Neural cell (in vitro differentiated cells): ENCODE measurements around the gene SCN4B. TPM values are rescaled to one million over a fixed set of nuclear protein-coding genes. Genes with fewer than 3 reads are reported as not detected.

ENCODE experiments used
- H2AFZ ChIP-seq: fragments of 200-600, 300-800 bp; sonication (generic), shearing (Covaris generic); 2 replicates; pipeline ENCODE4 v1.6.0; 2014; ENCODE audit warnings: low read depth, mild to moderate bottlenecking, antibody characterized with exemption, low read length, moderate library complexity
- H3F3A ChIP-seq: fragments of 200-600 bp; shearing (Covaris generic); 2 replicates; pipeline ENCODE4 v1.6.1; 2016; ENCODE audit warnings: mild to moderate bottlenecking, moderate library complexity, mixed read lengths, antibody characterized with exemption, low read length; ENCODE audit not compliant: insufficient read depth, poor library complexity, severe bottlenecking
- H3K27ac ChIP-seq: fragments of 200-600, 300-800 bp; sonication (generic), shearing (Covaris generic); 2 replicates; pipeline ENCODE4 v1.5.1; 2014; ENCODE audit warnings: mild to moderate bottlenecking, low read length, moderate library complexity
- H3K27me3 ChIP-seq: fragments of 300-800, 200-600 bp; sonication (generic), shearing (Covaris generic); 2 replicates; pipeline ENCODE4 v1.6.0; 2014; ENCODE audit warnings: mild to moderate bottlenecking, low read depth, low read length, moderate library complexity; ENCODE audit not compliant: insufficient read depth
- H3K36me3 ChIP-seq: fragments of 300-800, 200-600 bp; sonication (generic), shearing (Covaris generic); 2 replicates; pipeline ENCODE4 v1.5.1; 2014; ENCODE audit warnings: mild to moderate bottlenecking, antibody characterized with exemption, low read length, moderate library complexity; ENCODE audit not compliant: insufficient read depth
- H3K4me2 ChIP-seq: fragments of 300-800, 200-600 bp; sonication (generic), shearing (Covaris generic); 2 replicates; pipeline ENCODE4 v1.6.0; 2014; ENCODE audit warnings: mild to moderate bottlenecking, low read length
- H3K4me3 ChIP-seq: fragments of 300-800, 200-600 bp; sonication (generic), shearing (Covaris generic); 2 replicates; pipeline ENCODE4 v1.5.1; 2014; ENCODE audit warnings: mild to moderate bottlenecking, low read length, moderate library complexity
- H3K79me2 ChIP-seq: fragments of 200-600 bp; shearing (Covaris generic); replicated peaks from 2 replicates; pipeline ENCODE4 v1.6.0; 2014; ENCODE audit warnings: mild to moderate bottlenecking, low read length, moderate library complexity; ENCODE audit not compliant: insufficient read depth
- H3K9ac ChIP-seq: fragments of 300-800, 200-600 bp; sonication (generic), shearing (Covaris generic); 2 replicates; pipeline ENCODE4 v1.6.1; 2016; ENCODE audit warnings: mild to moderate bottlenecking, low read length, mixed read lengths
- H3K9me2 ChIP-seq: fragments of 200-600 bp; shearing (Covaris generic); 2 replicates; pipeline ENCODE4 v1.6.1; 2016; ENCODE audit warnings: mild to moderate bottlenecking, low read length, mixed read lengths; ENCODE audit not compliant: insufficient read depth
- H3K9me3 ChIP-seq: fragments of 200-600, 300-800 bp; sonication (generic), shearing (Covaris generic); 2 replicates; pipeline ENCODE4 v1.6.1; 2016; ENCODE audit warnings: mild to moderate bottlenecking, mixed run types, low read length, moderate library complexity, mixed read lengths
- H4K20me1 ChIP-seq: fragments of 200-600 bp; shearing (Covaris generic); 2 replicates; pipeline ENCODE4 v1.6.1; 2016; ENCODE audit warnings: mild to moderate bottlenecking, mixed run types; ENCODE audit not compliant: insufficient read depth
- CTCF ChIP-seq: fragments of 450-650 bp; IDR thresholded peaks from 2 replicates; pipeline ENCODE4 v1.5.1; 2014; ENCODE audit warnings: antibody characterized with exemption, mild to moderate bottlenecking, moderate library complexity; ENCODE audit not compliant: poor library complexity, severe bottlenecking
- EP300 ChIP-seq: fragments of 450-650 bp; conservative IDR thresholded peaks from 2 replicates; pipeline ENCODE4 v1.6.1; 2014; ENCODE audit warnings: antibody characterized with exemption, mild to moderate bottlenecking, moderate library complexity; ENCODE audit not compliant: poor library complexity, severe bottlenecking
- EZH2 ChIP-seq: fragments of 200-600, 300-800 bp; shearing (Covaris generic), sonication (generic); IDR thresholded peaks from 2 replicates; pipeline ENCODE4 v1.6.1; 2014; ENCODE audit warnings: antibody characterized with exemption, low read length, borderline replicate concordance, mild to moderate bottlenecking; ENCODE audit not compliant: insufficient read depth, poor library complexity, severe bottlenecking
- MXI1 ChIP-seq: fragments of 450-650 bp; conservative IDR thresholded peaks from 2 replicates; pipeline ENCODE4 v1.6.1; 2014; ENCODE audit warnings: antibody characterized with exemption, mild to moderate bottlenecking; ENCODE audit not compliant: poor library complexity, severe bottlenecking
- POLR2AphosphoS5 ChIP-seq: IDR thresholded peaks from 2 replicates; pipeline ENCODE4 v1.6.1; 2012
- RAD21 ChIP-seq: fragments of 450-650 bp; conservative IDR thresholded peaks from 2 replicates; pipeline ENCODE4 v1.6.1; 2014; ENCODE audit warnings: antibody characterized with exemption, mild to moderate bottlenecking, moderate library complexity
- REST ChIP-seq: IDR thresholded peaks from 2 replicates; pipeline ENCODE4 v1.6.1; 2012; ENCODE audit warnings: borderline replicate concordance
- SMC3 ChIP-seq: fragments of 450-650 bp; conservative IDR thresholded peaks from 2 replicates; pipeline ENCODE4 v1.6.1; 2014; ENCODE audit warnings: antibody characterized with exemption, mild to moderate bottlenecking, moderate library complexity; ENCODE audit not compliant: poor library complexity
- TAF1 ChIP-seq: IDR thresholded peaks from 2 replicates; pipeline ENCODE4 v1.6.1; 2012; ENCODE audit warnings: low read depth
- polyA plus RNA-seq: library from polyadenylated mRNA; depleted of rRNA; stranded (reverse); fragments of >200 nt; gene quantifications from 2 replicates; pipeline ENCODE4 v1.2.3, GENCODE V29; 2014

SCN4B gene
- polyA plus RNA-seq, 1 donor from 2014 or later = 0.61 TPM

- no peaks in the 10 kb centered on the region for H3K36me3 ChIP-seq
- H3K4me2 ChIP-seq = no peak overlapping the region
- no peak overlapping the region for H2AFZ ChIP-seq
- H3K79me2 ChIP-seq = no peaks in the 10 kb centered on the region
- H3F3A ChIP-seq = no peaks in the 10 kb centered on the region
- no peaks in the 10 kb centered on the region for H4K20me1 ChIP-seq
- H3K9ac ChIP-seq = no peak overlapping the region
- H3K9me2 ChIP-seq = no peaks in the 10 kb centered on the region
- no peak for TF ChIP-seq REST
- no peak for TF ChIP-seq TAF1
- TF ChIP-seq POLR2AphosphoS5 = no peak
- TF ChIP-seq CTCF = no peak
- TF ChIP-seq MXI1 = no peak
- TF ChIP-seq EZH2 = no peak
- TF ChIP-seq RAD21 = no peak
- no peaks in the 10 kb centered on the region for H3K9me3 ChIP-seq
- H3K4me3 ChIP-seq = no peak overlapping the region
- H3K27ac ChIP-seq = no peak overlapping the region
- H3K27me3 ChIP-seq = no peaks in the 10 kb centered on the region
Observed at GRCh38 chr11:118126082-118126838, 26.4 kb downstream of the SCN4B start.

GRCh38 chr11:118124929-118125535 is 27.6 kb downstream of the SCN4B start:
- TF ChIP-seq EZH2 = no peak
- Histone ChIP-seq H3K27ac (no peak overlapping the region), H3K27me3 (no peaks in the 10 kb centered on the region), H3K79me2 (no peaks in the 10 kb centered on the region), H3K4me3 (no peak overlapping the region), H4K20me1 (no peaks in the 10 kb centered on the region), H3K9me2 (no peaks in the 10 kb centered on the region), H2AFZ (no peak overlapping the region), H3K9ac (no peak overlapping the region), H3K36me3 (no peaks in the 10 kb centered on the region), H3F3A (no peaks in the 10 kb centered on the region), H3K9me3 (no peaks in the 10 kb centered on the region), H3K4me2 (no peak overlapping the region)

- Histone ChIP-seq H3K9me2 (no peaks in the 10 kb centered on the region), H3K9me3 (no peaks in the 10 kb centered on the region), H3F3A (no peaks in the 10 kb centered on the region), H3K4me2 (no peak overlapping the region), H3K9ac (no peak overlapping the region), H4K20me1 (no peaks in the 10 kb centered on the region), H3K4me3 (no peak overlapping the region), H3K27ac (no peak overlapping the region), H3K27me3 (no peaks in the 10 kb centered on the region), H3K79me2 (no peaks in the 10 kb centered on the region), H3K36me3 (no peaks in the 10 kb centered on the region), H2AFZ (no peak overlapping the region)
- TF ChIP-seq MXI1 (no peak), RAD21 (no peak), TAF1 (no peak), REST (no peak), CTCF (no peak), EZH2 (no peak), SMC3 (no peak), EP300 (no peak), POLR2AphosphoS5 (no peak)
Observed at GRCh38 chr11:118120793-118121192, 31.8 kb downstream of the SCN4B start.
